ENCODE measurements around the gene ETFDH. TPM values are rescaled to one million over a fixed set of nuclear protein-coding genes. Genes with fewer than 3 reads are reported as not detected.
"Not testable (repeated sequence)": the region's sequence is repeated elsewhere in the genome, so short reads cannot be mapped to it uniquely, and the experiment has no call there.

ETFDH gene
- total and polyA plus RNA-seq, 2 experiments from 2014 or later: 11.4 to 17.7 TPM

DNA sequence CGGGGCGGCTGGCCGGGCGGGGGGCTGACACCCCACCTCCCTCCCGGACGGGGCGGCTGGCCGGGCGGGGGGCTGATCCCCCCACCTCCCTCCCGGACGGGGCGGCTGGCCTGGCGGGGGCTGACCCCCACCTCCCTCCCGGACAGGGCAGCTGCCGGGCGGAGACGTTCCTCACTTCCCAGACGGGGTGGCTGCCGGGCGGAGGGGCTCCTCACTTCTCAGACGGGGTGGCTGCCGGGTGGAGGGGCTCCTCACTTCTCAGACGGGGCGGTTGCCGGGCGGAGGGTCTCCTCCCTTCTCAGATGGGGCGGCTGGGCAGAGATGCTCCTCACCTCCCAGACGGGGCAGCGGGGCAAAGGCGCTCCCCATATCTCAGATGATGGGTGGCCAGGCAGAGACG, 74.4 kb downstream of the ETFDH start:
- H3K36me3 ChIP-seq (ENCODE audit: insufficient read depth); H3K27ac ChIP-seq (ENCODE audit: low read depth); H3K4me1 ChIP-seq (ENCODE audit: insufficient read depth); H2AFZ ChIP-seq; H3K4me3 ChIP-seq; H3K4me2 ChIP-seq; H3K79me2 ChIP-seq (replicated peaks; ENCODE audit: insufficient read depth); H3K4me3 Mint-ChIP-seq; H3K4me1 Mint-ChIP-seq; H3K27ac Mint-ChIP-seq; DNase-seq (ENCODE audit: low spot score); H3K36me3 Mint-ChIP-seq (ENCODE audit: low read depth); H3F3A ChIP-seq (replicated peaks; ENCODE audit: low read depth); H3K9me2 ChIP-seq (ENCODE audit: insufficient read depth); H3K27me3 Mint-ChIP-seq (ENCODE audit: insufficient read depth, low read depth, poor library complexity); H3K27me3 ChIP-seq (ENCODE audit: insufficient read depth); H4K20me1 ChIP-seq (replicated peaks; ENCODE audit: insufficient read depth); ATAC-seq: not testable (repeated sequence)
- H3K9me3 Mint-ChIP-seq: peaks cover 20% of the 10 kb centered on the region; the same call in 2 of the 3 replicates

DNA sequence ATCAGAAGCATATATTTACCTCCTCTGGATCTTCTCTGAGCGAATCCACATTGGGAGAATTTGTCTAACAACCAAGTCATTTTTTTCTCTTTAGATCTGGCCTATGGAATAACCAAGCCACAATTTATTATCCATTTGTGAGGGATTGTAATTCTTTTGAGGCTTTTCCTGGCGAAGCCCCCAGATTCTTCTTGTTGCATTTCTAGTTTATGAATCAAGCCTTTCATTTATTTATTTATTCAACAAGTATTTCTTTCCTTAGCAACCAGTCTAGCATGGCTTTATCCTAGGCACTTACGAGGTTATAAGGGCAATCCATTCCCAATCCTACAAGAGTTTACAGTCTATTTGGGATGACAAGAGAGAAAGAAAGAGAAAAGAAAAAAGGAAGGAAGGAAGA, 78.3 kb downstream of the ETFDH start:
- TF ChIP-seq POLR2AphosphoS5 (IDR thresholded peaks at IDR 0.05; ENCODE audit: low read depth): no peak
- Histone ChIP-seq H2AFZ (no peak overlapping the region), H3K36me3 (ENCODE audit: insufficient read depth) (no peaks in the 10 kb centered on the region), H3K79me2 (replicated peaks; ENCODE audit: insufficient read depth) (no peaks in the 10 kb centered on the region), H3K4me3 (no peak overlapping the region), H3K27me3 (ENCODE audit: insufficient read depth) (no peaks in the 10 kb centered on the region), H3K4me2 (no peak overlapping the region), H4K20me1 (replicated peaks; ENCODE audit: insufficient read depth) (no peaks in the 10 kb centered on the region), H3K27ac (ENCODE audit: low read depth) (no peak overlapping the region), H3K9me2 (ENCODE audit: insufficient read depth) (no peaks in the 10 kb centered on the region), H3F3A (replicated peaks; ENCODE audit: low read depth) (no peaks in the 10 kb centered on the region), H3K4me1 (ENCODE audit: insufficient read depth) (no peaks in the 10 kb centered on the region)
- Mint-ChIP-seq H3K4me1 (no peaks in the 10 kb centered on the region), H3K36me3 (ENCODE audit: low read depth) (peaks cover 7% of the 10 kb centered on the region; the same call in 2 of the 3 replicates), H3K9me3 (peaks cover 18% of the 10 kb centered on the region; the same call in 2 of the 3 replicates), H3K4me3 (no peak overlapping the region), H3K27me3 (ENCODE audit: insufficient read depth, low read depth, poor library complexity) (peaks cover 2% of the 10 kb centered on the region), H3K27ac (no peak overlapping the region)
- DNase-seq (ENCODE audit: low spot score) (no peak), ATAC-seq (no peak)

DNA sequence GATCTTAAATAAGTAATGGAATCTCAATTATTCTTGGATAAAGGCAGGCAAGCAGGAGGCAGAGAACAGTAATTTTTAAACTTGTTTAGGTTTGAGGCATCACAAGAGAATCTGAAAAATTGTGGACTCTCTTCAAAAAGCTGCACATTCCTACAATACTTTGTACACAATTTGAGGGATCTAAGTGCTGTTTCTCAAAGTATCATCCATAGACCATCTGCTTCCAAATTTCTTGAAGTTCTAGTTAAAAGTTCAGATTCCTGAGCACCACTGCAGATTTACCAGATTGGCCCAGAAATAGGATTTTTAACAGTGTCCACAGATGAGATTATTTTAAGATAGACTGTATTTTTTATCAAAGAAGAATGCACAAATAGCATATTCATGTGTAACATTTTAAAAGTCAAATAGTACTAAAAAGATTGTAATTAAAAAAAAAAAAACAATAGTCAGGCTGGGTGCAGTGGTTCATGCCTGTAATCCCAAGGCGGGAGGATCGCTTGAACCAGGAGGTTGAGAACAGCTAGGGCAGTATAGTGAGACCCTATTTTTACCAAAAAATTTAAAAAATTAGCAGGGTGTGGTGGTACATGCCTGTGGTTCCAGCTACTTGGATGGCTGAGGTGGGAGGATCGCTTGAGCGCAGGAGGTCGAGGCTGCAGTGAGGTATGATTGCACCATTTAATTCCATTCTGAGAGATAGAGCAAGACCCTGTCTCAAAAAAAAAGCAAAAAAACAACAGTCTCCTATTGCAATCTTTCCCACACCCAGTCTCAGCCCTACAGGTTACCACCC, 82.5 kb downstream of the ETFDH start:
- Mint-ChIP-seq H3K4me3 (no peak overlapping the region), H3K4me1 (no peaks in the 10 kb centered on the region), H3K27me3 (ENCODE audit: insufficient read depth, low read depth, poor library complexity) (peaks cover 1% of the 10 kb centered on the region), H3K9me3 (peaks cover 23% of the 10 kb centered on the region), H3K36me3 (ENCODE audit: low read depth) (peaks cover 4% of the 10 kb centered on the region), H3K27ac (no peak overlapping the region)
- H3K4me2 ChIP-seq: no peak overlapping the region
- ATAC-seq (no peak), DNase-seq (ENCODE audit: low spot score) (no peak)
- no peaks in the 10 kb centered on the region for H3K79me2 ChIP-seq (replicated peaks; ENCODE audit: insufficient read depth)
- no peak overlapping the region for H2AFZ ChIP-seq
- no peaks in the 10 kb centered on the region for H3K9me2 ChIP-seq (ENCODE audit: insufficient read depth)
- H3K36me3 ChIP-seq (ENCODE audit: insufficient read depth): no peaks in the 10 kb centered on the region
- H3K27ac ChIP-seq (ENCODE audit: low read depth): no peak overlapping the region
- H3F3A ChIP-seq (replicated peaks; ENCODE audit: low read depth): no peaks in the 10 kb centered on the region
- H4K20me1 ChIP-seq (replicated peaks; ENCODE audit: insufficient read depth): no peaks in the 10 kb centered on the region
- H3K4me1 ChIP-seq (ENCODE audit: insufficient read depth): no peaks in the 10 kb centered on the region
- H3K27me3 ChIP-seq (ENCODE audit: insufficient read depth): no peaks in the 10 kb centered on the region
- H3K4me3 ChIP-seq: no peak overlapping the region
- TF ChIP-seq STAT1 (IDR thresholded peaks at IDR 0.05; ENCODE audit: unreplicated experiment) (no peak), EZH2phosphoT487 (IDR thresholded peaks at IDR 0.05; ENCODE audit: unreplicated experiment) (no peak), CREB1 (CRISPR knock-in tag; IDR thresholded peaks at IDR 0.05; ENCODE audit: low read depth) (no peak), EZH2 (IDR thresholded peaks at IDR 0.05; ENCODE audit: low read depth, unreplicated experiment) (no peak), ZNF331 (CRISPR knock-in tag; IDR thresholded peaks at IDR 0.05; ENCODE audit: low read depth) (no peak), ZNF114 (CRISPR knock-in tag; IDR thresholded peaks at IDR 0.05) (no peak), JUNB (IDR thresholded peaks at IDR 0.05; ENCODE audit: unreplicated experiment) (no peak)
- TF ChIP-seq, protein P1, sequence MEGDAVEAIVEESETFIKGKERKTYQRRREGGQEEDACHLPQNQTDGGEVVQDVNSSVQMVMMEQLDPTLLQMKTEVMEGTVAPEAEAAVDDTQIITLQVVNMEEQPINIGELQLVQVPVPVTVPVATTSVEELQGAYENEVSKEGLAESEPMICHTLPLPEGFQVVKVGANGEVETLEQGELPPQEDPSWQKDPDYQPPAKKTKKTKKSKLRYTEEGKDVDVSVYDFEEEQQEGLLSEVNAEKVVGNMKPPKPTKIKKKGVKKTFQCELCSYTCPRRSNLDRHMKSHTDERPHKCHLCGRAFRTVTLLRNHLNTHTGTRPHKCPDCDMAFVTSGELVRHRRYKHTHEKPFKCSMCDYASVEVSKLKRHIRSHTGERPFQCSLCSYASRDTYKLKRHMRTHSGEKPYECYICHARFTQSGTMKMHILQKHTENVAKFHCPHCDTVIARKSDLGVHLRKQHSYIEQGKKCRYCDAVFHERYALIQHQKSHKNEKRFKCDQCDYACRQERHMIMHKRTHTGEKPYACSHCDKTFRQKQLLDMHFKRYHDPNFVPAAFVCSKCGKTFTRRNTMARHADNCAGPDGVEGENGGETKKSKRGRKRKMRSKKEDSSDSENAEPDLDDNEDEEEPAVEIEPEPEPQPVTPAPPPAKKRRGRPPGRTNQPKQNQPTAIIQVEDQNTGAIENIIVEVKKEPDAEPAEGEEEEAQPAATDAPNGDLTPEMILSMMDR (conservative IDR thresholded peaks at IDR 0.05; ENCODE audit: low read depth in 2 of 2): no peak
- TF ChIP-seq, protein P2, sequence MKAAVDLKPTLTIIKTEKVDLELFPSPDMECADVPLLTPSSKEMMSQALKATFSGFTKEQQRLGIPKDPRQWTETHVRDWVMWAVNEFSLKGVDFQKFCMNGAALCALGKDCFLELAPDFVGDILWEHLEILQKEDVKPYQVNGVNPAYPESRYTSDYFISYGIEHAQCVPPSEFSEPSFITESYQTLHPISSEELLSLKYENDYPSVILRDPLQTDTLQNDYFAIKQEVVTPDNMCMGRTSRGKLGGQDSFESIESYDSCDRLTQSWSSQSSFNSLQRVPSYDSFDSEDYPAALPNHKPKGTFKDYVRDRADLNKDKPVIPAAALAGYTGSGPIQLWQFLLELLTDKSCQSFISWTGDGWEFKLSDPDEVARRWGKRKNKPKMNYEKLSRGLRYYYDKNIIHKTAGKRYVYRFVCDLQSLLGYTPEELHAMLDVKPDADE (IDR thresholded peaks at IDR 0.05): no peak

Measured in GM23338 (cell line).